GM18858 (cell line): Measurements from ENCODE around the gene TMEM82.

Experiments used
- ATAC-seq: cut with Tn5 transposase; IDR thresholded peaks from one replicate; pipeline ENCODE4 v1.9.1; 2021; ENCODE audit not compliant: unreplicated experiment

The TMEM82 gene

GRCh38 chr1:15734901-15735300 is 7.4 kb upstream of the TMEM82 start:
- no peak for ATAC-seq

- no peak for ATAC-seq
Observed at GRCh38 chr1:15735304-15736037, 6.8 kb upstream of the TMEM82 start.

GRCh38 chr1:15736038-15736891 is 6.0 kb upstream of the TMEM82 start, which contains the start of gene SLC25A34:
Gene SLC25A34, plus strand, starts transcription at chr1:15736258. Its CDS starts 228 bp downstream, at chr1:15736486.
- no peak for ATAC-seq

- ATAC-seq, result no peak
Observed at GRCh38 chr1:15736892-15737261, 5.4 kb upstream of the TMEM82 start.

- no peak for ATAC-seq
Observed at GRCh38 chr1:15737324-15738319, 4.7 kb upstream of the TMEM82 start.

GRCh38 chr1:15738416-15739113 is 3.7 kb upstream of the TMEM82 start:
- ATAC-seq, result no peak

GRCh38 chr1:15739259-15739658 is 3.0 kb upstream of the TMEM82 start:
- ATAC-seq, result no peak

- ATAC-seq, result no peak
Observed at GRCh38 chr1:15739745-15740144, 2.6 kb upstream of the TMEM82 start.

GRCh38 chr1:15740924-15741850 is 1.1 kb upstream of the TMEM82 start:
- no peak for ATAC-seq

- ATAC-seq, result no peak
Observed at GRCh38 chr1:15744122-15744679, 1.9 kb downstream of the TMEM82 start.

GRCh38 chr1:15747378-15747777 is 5.1 kb downstream of the TMEM82 start:
- ATAC-seq, result no peak

- ATAC-seq, result no peak
Observed at GRCh38 chr1:15748264-15748663, 6.0 kb downstream of the TMEM82 start.

- ATAC-seq, result no peak
Observed at GRCh38 chr1:15748690-15749398, 6.5 kb downstream of the TMEM82 start.

- ATAC-seq, result no peak
Observed at GRCh38 chr1:15749399-15750291, 7.3 kb downstream of the TMEM82 start.

GRCh38 chr1:15750924-15751323 is 8.6 kb downstream of the TMEM82 start:
- no peak for ATAC-seq

GRCh38 chr1:15751717-15752116 is 9.4 kb downstream of the TMEM82 start:
- no peak for ATAC-seq

- no peak for ATAC-seq
Observed at GRCh38 chr1:15753776-15754175, 11.5 kb downstream of the TMEM82 start.
